CD4-positive, alpha-beta T cell treated with Interleukin-17A for 4 hours (primary cell): Measurements from ENCODE around the gene DUSP16.

Experiments used
- DNase-seq: peaks from one replicate; pipeline ENCODE4 v3.0.0-alpha.2; 2020; ENCODE audit warnings: mixed read lengths

DUSP16 gene

DNA sequence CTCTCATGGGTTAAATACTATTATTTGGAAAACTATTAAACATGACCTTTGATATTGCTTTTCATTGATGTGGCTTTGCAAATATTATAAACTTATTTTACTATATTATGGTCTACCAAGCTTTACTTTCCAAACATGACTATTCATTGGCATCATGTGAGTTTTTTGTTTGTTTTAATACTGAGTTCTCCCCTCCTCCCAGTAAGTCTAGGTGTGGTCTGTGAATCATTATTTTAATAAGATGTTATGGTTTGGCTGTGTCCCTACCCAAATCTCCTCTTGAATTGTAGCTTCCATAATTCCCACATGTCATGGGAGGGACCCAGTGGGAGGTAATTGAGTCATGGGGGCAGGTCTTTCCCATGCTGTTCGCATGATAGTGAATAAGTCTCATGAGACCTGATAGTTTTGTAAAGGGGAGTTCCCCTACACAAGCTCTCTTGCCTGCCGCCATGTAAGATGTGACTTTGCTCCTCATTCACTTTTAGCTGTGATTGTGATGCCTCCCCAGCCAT lies 125.8 kb downstream of the DUSP16 start:
- no peak for DNase-seq

DNA sequence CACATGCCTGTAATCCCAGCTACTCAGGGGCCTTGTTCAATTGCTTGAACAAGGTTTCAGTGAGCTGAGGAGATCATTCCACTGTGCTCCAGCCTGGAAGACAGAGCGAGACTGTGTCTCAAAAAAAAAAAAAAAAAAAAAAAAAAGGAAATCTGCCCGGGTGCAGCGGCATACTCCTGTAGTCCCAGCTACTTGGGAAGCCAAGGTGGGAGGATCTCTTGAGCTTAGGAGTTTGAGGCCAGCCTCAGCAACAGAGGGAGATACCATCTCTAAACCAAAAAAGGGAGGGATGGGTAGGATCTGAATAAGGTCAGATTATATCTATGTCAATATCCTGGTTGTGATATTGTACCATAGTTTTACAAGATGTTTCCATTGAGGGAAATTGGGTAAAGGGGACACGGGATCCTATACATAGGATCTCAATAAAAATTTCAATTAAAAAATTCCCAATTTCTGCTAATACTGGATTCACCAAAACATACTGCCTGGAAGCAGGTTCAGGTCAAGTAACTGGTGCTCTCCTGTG lies 129.4 kb downstream of the DUSP16 start:
- DNase-seq = no peak

DNA sequence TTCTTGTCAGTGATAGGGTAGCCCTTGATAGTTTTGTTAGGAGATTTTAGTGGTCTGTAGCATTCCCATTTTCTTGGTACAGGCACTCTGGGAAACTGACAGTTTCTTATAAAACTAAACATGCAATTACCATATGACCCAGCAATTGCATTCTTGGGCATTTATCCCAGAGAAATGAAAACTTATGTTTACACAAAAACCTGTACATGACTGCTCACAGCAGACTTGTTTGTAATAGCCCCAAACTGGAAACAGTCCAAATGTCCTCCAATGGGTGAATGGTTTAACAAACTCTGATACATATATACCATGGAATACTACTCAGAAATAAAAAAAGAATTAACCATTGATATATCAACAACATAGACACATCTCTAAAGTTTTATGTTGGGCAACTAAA lies 130.3 kb downstream of the DUSP16 start:
- no peak for DNase-seq

DNA sequence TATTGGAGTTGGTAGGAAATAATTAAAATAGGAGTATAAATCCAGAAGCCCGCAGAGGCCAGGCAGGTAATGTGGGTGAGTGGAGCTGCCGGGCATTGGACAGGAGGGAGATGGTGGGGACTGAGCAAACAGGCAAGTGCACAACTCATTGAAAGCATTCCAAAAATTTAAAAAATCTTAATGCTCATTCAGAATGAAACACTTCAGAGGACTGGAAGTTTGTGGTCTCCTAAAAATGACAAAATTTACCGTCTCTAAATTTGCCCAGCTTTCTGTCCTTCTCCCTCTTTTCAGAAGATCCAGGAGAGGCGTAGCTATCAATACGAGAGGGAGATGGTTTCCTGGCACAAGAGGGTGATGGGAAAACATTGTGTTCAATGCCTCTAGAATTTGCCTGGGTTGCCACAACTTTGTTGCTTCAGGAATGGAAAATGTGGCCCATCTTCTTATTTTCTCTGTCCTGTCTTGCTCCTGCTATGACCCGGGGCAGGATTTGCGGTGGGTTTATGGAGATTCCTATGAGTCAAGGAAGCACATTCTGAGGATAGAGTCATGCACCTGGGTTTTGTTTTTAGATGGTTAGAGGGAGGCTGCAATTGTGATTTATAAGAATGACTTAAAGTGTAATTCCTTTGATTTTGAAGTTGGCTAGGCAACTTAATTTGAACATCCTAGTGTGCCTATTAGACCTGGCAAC lies 133.6 kb downstream of the DUSP16 start:
- no peak for DNase-seq

DNA sequence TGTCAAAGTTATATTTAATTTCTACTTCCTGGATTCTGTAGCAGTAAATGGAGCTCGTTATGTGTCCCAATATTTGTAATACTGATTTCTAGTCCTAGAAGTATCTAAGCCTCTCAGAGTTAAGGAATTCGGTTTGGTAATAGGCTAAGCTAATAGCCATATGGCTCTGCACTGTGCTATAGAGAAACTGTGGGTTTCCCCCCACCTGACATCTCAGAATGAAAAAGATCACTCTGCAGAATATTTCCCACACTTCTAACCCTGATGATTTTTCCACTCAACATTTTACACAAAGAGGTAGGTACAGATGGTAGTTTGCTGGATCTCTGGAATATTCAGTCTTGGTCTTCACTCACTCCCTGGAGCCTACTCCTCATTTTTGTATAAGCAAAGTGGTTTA lies 134.6 kb downstream of the DUSP16 start:
- DNase-seq = no peak

DNA sequence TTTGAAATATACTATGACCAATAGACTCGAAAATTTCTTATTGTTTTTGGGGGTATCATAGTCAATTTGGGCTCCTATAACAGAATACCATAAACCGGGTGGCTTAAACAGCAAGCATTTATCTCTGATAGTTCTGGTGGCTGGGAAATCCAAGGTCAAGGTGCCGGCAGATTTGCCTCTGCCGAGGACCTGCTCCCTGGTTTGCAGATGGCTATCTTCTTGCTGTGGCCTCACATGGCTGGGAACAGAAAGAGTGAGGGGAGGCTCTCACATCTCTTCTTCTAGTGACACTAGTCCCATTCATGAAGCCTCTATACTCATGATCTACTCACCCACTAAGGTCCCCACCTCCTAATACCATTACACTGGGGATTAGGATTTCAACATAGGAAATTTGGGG lies 135.1 kb downstream of the DUSP16 start:
- no peak for DNase-seq

DNA sequence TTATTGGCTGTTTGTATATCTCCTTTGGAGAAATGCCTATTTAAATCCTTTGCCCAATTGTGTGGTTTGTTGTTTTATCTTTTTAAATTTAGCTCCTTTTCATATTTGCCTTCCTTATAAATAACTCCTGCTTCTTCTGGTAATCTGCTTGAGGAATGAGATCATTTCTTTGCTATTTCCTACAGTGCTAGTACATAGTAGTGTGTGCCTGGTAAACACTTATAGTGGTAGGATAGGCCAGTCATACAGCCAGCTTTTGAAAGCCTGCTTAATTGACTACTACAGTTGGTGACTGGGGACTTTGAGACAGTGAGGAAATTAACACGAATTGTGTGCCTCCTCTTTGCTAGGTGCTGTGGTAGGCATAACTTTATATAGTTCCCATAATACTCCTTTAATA lies 137.0 kb downstream of the DUSP16 start:
- DNase-seq = no peak

DNA sequence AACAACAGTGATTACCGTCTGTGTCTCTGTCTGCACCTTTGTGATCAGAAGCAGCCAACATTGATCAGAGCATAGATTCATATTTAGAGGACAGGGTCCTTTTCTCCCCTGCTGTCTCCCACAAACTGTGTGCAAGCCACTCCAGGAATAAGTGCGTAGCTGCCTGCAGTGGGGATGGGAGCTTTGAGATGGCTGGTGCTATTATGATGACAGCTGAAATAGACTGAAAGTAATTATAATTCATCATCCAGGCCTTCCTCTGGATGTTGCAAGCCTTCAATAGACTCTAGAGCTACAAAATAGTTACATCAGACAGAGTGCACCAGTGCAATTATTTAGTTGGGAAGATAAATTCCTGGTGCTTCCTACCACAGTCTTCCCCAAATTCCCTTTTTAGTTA lies 137.7 kb downstream of the DUSP16 start:
- no peak for DNase-seq
